Measurements from ENCODE around the gene TRIM10. TPM values are rescaled to one million over a fixed set of nuclear protein-coding genes. Genes with fewer than 3 reads are reported as not detected.
"Not testable (repeated sequence)": the region's sequence is repeated elsewhere in the genome, so short reads cannot be mapped to it uniquely, and the experiment has no call there.

Gene TRIM10
- total RNA-seq, 2 experiments from 2014 or later: 0.36 to 0.38 TPM

DNA sequence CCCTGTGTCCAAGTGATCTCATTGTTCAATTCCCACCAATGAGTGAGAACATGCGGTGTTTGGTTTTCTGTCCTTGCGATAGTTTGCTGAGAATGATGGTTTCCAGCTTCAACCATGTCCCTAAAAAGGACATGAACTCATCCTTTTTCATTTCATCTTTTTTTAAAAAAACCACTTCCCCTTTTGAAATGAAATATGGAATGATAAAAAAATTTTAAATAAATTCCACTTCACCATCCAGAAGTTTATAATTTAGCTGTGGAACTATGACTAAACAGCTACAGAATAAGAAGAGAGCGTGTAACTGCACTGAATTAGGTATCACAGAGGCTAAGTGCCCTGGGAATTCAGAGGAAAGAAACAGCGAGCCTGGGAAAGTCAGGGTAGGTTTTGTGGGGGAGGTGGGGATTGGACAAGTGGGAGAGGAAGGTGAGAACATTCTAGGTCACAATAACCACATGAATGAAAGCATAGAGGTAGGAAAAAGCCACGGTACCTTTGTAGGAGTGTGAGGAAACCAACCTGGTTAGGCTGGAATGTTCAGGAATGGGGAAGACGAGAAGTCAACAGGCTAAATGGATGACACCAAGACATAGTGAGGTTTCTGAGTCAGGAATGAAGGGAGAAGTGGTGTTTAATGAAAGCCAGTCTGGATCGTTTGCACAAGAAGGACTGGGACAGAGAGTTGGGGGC lies 11.0 kb downstream of the TRIM10 start:
- no peak overlapping the region for H3K27ac Mint-ChIP-seq
- H3K27me3 Mint-ChIP-seq: peaks cover 29% of the 10 kb centered on the region
- no peak for DNase-seq
- no peaks in the 10 kb centered on the region for H3K9me3 Mint-ChIP-seq
- H3K36me3 Mint-ChIP-seq: no peaks in the 10 kb centered on the region
- H3K4me3 Mint-ChIP-seq: no peak overlapping the region
- peaks cover 4% of the 10 kb centered on the region for H3K4me1 Mint-ChIP-seq (ENCODE audit: low read depth)
- CTCF ChIA-PET: interaction anchor here (11.3 kb wide), 1 partner anchor 19 kb away, joined by 65 read pairs; no protein-coding TSS in a partner anchor
- POLR2A ChIA-PET: no interaction called here
- intact Hi-C loops (cut with micrococcal nuclease): no loop called here

DNA sequence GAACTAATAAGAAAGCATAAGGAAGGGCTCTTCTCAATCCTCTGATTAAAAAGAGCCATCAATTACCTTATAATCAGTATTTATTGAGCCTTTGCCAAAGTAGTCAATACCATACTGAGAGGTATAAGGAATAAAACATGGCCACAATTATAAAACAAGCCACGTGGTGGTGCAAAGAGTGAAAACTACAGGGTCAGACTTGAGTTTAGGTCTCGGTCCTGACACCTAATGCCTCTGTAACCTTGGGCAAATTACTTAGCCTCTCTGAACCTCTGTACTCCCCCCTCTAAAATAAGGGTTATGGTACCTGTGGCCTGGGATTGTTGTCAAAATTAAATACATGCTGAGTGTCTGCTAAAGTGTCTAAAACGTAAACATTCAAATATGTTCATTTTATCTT lies 11.8 kb downstream of the TRIM10 start:
- Mint-ChIP-seq H3K27me3 (peaks cover 31% of the 10 kb centered on the region), H3K36me3 (no peaks in the 10 kb centered on the region), H3K4me1 (ENCODE audit: low read depth) (peaks cover 4% of the 10 kb centered on the region), H3K9me3 (no peaks in the 10 kb centered on the region), H3K27ac (no peak overlapping the region), H3K4me3 (no peak overlapping the region)
- intact Hi-C loops (cut with micrococcal nuclease): no loop called here
- ChIA-PET POLR2A (no interaction called here), CTCF (interaction anchor here (11.3 kb wide), 1 partner anchor 18 kb away, joined by 65 read pairs; no protein-coding TSS in a partner anchor)
- no peak for DNase-seq

- Mint-ChIP-seq H3K27ac (no peak overlapping the region), H3K4me1 (ENCODE audit: low read depth) (peaks cover 4% of the 10 kb centered on the region), H3K27me3 (peaks cover 37% of the 10 kb centered on the region), H3K9me3 (no peaks in the 10 kb centered on the region), H3K36me3 (no peaks in the 10 kb centered on the region), H3K4me3 (no peak overlapping the region)
- intact Hi-C loops (cut with micrococcal nuclease): no loop called here
- DNase-seq: no peak
- POLR2A ChIA-PET: no interaction called here
- CTCF ChIA-PET: interaction anchor here (11.3 kb wide), 1 partner anchor 16 kb away, joined by 65 read pairs; no protein-coding TSS in a partner anchor
Measured at GRCh38 chr6:30147096-30147495, 13.9 kb downstream of the TRIM10 start.

DNA sequence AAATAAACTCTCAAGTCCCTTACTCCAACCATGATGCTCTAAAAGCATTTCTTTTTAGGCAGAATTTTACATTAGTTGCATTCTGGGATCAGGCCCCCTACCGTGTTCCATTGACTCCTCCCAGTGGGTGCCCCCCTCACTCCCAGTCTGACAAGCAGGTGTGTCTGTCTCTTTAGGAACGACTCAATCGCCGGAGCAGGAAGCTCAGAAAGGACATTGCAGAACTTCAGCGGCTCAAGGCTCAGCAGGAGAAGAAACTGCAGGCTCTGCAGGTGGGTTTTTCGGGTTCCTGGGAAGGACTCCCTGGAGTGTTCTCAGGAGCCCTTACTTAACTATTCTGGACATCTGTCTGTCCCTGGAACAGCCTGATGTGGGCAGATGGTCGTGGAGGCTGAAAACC lies 15.2 kb downstream of the TRIM10 start:
- H3K27me3 Mint-ChIP-seq: peaks cover 46% of the 10 kb centered on the region
- CTCF ChIA-PET: interaction anchor here (11.3 kb wide), 1 partner anchor 15 kb away, joined by 65 read pairs; no protein-coding TSS in a partner anchor
- H3K4me3 Mint-ChIP-seq: no peak overlapping the region
- H3K9me3 Mint-ChIP-seq: no peaks in the 10 kb centered on the region
- H3K27ac Mint-ChIP-seq: no peak overlapping the region
- DNase-seq: no peak
- no peaks in the 10 kb centered on the region for H3K36me3 Mint-ChIP-seq
- intact Hi-C loops (cut with micrococcal nuclease): no loop called here
- POLR2A ChIA-PET: no interaction called here
- H3K4me1 Mint-ChIP-seq (ENCODE audit: low read depth): no peaks in the 10 kb centered on the region

- ChIA-PET POLR2A (interaction anchor here (0.6 kb wide), 1 partner anchor 28 kb away, joined by 3 read pairs; no protein-coding TSS in a partner anchor), CTCF (interaction anchor here (0.7 to 11.3 kb wide), 3 partner anchors 13 to 491 kb away, joined by 3 to 65 read pairs (median 9); no protein-coding TSS in a partner anchor)
- no peak for DNase-seq
- Mint-ChIP-seq H3K27ac (no peak overlapping the region), H3K9me3 (no peaks in the 10 kb centered on the region), H3K4me3 (no peak overlapping the region), H3K27me3 (peaks cover 45% of the 10 kb centered on the region), H3K36me3 (no peaks in the 10 kb centered on the region), H3K4me1 (ENCODE audit: low read depth) (no peaks in the 10 kb centered on the region)
- intact Hi-C loops (cut with micrococcal nuclease): no loop called here
Measured at GRCh38 chr6:30144811-30145210, 16.2 kb downstream of the TRIM10 start.

DNA sequence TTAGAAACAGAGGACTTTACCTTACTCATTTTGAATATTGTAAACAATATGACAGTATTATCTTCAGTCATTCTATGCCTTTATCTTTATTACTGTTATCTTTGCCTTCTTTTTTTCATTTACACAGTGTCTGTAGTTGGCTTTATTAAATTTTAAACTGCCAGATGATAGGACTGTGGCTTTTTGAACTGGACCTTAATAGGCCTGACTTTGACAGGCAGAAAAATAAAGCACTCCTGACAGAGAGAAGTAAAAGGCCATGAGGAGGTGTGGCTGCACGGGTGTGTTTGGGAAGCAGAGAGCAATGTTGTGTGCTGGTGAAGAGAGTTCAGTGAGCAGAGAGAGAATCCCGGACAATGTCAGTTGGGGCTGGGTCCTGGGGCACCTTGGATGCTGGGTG lies 17.2 kb downstream of the TRIM10 start:
- Mint-ChIP-seq H3K27me3 (peaks cover 48% of the 10 kb centered on the region), H3K36me3 (no peaks in the 10 kb centered on the region), H3K9me3 (no peaks in the 10 kb centered on the region), H3K4me3 (no peak overlapping the region), H3K4me1 (ENCODE audit: low read depth) (no peaks in the 10 kb centered on the region), H3K27ac (no peak overlapping the region)
- DNase-seq: no peak
- ChIA-PET CTCF (interaction anchor here (0.8 to 3.5 kb wide), 3 partner anchors 12 to 42 kb away, joined by 5 to 13 read pairs (median 9); no protein-coding TSS in a partner anchor), POLR2A (interaction anchor here (0.5 kb wide), 1 partner anchor 11 kb away, joined by 3 read pairs; no protein-coding TSS in a partner anchor)
- intact Hi-C loops (cut with micrococcal nuclease): no loop called here

- ChIA-PET CTCF (interaction anchor here (3.5 kb wide), 1 partner anchor 12 kb away, joined by 13 read pairs; no protein-coding TSS in a partner anchor), POLR2A (no interaction called here)
- Mint-ChIP-seq H3K36me3 (no peaks in the 10 kb centered on the region), H3K4me3 (no peak overlapping the region), H3K9me3 (no peaks in the 10 kb centered on the region), H3K4me1 (ENCODE audit: low read depth) (no peaks in the 10 kb centered on the region), H3K27me3 (peaks cover 50% of the 10 kb centered on the region), H3K27ac (no peak overlapping the region)
- intact Hi-C loops (cut with micrococcal nuclease): no loop called here
- DNase-seq: no peak
Measured at GRCh38 chr6:30142665-30143064, 18.3 kb downstream of the TRIM10 start.

GRCh38 chr6:30140240-30140639 lies 20.8 kb downstream of the TRIM10 start:
- POLR2A ChIA-PET; H3K4me1 Mint-ChIP-seq (ENCODE audit: low read depth); DNase-seq; H3K9me3 Mint-ChIP-seq; H3K4me3 Mint-ChIP-seq; H3K36me3 Mint-ChIP-seq; intact Hi-C loops (cut with micrococcal nuclease); H3K27ac Mint-ChIP-seq: not testable (repeated sequence)
- H3K27me3 Mint-ChIP-seq: peaks cover 46% of the 10 kb centered on the region
- CTCF ChIA-PET: interaction anchor here (1.0 to 3.5 kb wide), 2 partner anchors 8 to 9 kb away, joined by 3 to 13 read pairs; no protein-coding TSS in a partner anchor

DNA sequence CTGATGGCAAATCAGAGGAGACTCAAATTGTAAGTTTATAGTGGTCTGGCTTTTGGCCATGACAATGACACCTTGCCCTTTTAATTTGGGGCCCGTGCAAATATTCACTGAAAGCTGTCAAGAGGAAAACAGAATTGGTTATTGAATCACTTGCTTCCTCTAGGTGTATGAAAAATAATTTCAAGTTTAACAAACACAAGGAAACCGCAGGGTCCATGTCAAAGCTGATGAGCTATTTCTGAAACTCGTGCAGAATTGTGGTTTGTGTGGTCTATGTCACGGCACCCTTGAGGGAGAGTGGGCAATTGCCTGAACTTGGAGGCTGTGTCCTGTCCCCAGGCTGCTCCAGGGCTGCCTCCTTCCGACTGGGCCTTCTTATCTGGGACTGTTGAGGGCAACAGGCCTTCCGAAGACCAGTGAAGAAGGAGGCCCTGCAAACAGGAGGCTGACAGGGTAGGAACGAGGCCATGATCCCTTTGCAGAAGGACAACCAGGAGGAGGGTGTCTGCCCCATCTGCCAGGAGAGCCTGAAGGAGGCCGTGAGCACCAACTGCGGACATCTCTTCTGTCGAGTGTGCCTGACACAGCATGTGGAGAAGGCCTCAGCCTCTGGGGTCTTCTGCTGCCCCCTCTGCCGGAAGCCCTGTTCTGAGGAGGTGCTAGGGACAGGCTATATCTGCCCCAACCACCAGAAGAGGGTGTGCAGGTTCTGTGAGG lies 24.3 kb downstream of the TRIM10 start:
- Mint-ChIP-seq H3K36me3 (no peaks in the 10 kb centered on the region), H3K27me3 (peaks cover 42% of the 10 kb centered on the region), H3K9me3 (no peaks in the 10 kb centered on the region), H3K4me3 (no peak overlapping the region), H3K4me1 (ENCODE audit: low read depth) (peaks cover 8% of the 10 kb centered on the region), H3K27ac (no peak overlapping the region)
- CTCF ChIA-PET: interaction anchor here (15.9 kb wide), 1 partner anchor 30 kb away, joined by 491 read pairs; the partner anchor contains the start of gene TRIM31
- intact Hi-C loops (cut with micrococcal nuclease): no loop called here
- DNase-seq: peak; percentile 42
- POLR2A ChIA-PET: no interaction called here

DNA sequence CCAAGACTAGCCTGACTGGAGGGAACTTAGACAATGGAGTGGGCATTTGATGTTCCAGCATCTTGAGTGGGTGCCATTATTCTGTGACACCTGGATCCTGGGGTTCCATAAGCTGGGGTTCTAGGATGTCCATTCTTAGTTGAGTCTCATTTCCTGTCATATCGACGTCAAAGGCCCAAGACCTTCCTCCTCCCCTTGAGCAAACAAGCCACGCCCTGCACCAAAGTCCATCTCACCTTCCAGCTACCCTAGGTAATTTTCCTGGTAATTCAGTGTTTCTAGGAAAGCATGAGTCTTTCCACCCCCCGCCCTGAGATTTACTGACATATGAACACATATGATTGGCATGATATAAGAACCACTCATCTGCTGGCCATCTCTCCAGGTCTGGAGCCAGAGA lies 25.3 kb downstream of the TRIM10 start, which contains the start of gene TRIM40:
Gene TRIM40, plus strand, starts transcription at position 384 of the 400 bp plus-strand sequence. CDS start 897 bp downstream, outside the sequence.
- peaks cover 43% of the 10 kb centered on the region for H3K27me3 Mint-ChIP-seq

DNA sequence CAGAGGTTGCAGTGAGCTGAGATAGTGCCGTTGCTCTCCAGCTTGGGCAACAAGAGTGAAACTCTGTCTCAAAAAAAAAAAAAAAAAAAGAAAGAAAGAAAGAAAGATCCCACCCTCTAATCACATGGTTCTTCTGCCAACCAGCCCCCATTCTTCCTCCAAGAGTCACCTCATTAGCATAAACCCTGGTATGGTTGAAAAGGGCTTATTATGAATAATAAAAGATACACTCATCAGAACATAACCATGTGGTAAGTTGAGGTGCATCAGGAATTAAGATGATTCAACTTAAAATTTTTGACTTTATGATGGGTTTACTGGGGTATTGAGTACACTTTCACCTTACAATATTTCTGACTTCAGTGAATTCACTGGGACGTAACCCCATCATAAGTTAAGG lies 25.9 kb downstream of the TRIM10 start:
- Mint-ChIP-seq H3K4me3 (no peak overlapping the region), H3K36me3 (no peaks in the 10 kb centered on the region), H3K27ac (no peak overlapping the region), H3K27me3 (peaks cover 45% of the 10 kb centered on the region), H3K4me1 (ENCODE audit: low read depth) (peaks cover 19% of the 10 kb centered on the region), H3K9me3 (no peaks in the 10 kb centered on the region)
- intact Hi-C loops (cut with micrococcal nuclease): no loop called here
- CTCF ChIA-PET: interaction anchor here (0.6 to 15.9 kb wide), 2 partner anchors 28 to 301 kb away, joined by 3 to 491 read pairs; partner anchors contain the start of gene TRIM31
- POLR2A ChIA-PET: no interaction called here
- DNase-seq: no peak

More for the DNA sequence above, 25.3 kb downstream of the TRIM10 start, which contains the start of gene TRIM40:
- peaks cover 13% of the 10 kb centered on the region for H3K4me1 Mint-ChIP-seq (ENCODE audit: low read depth)
- no peak within 1 kb of the TSS for H3K27ac Mint-ChIP-seq
- H3K4me3 Mint-ChIP-seq: no peak within 1 kb of the TSS
- H3K9me3 Mint-ChIP-seq: no peaks in the 10 kb centered on the region
- intact Hi-C loops (cut with micrococcal nuclease): no loop called here
- ChIA-PET CTCF (interaction anchor here (0.6 to 15.9 kb wide), 2 partner anchors 29 to 301 kb away, joined by 3 to 491 read pairs; partner anchors contain the start of gene TRIM31), POLR2A (no interaction called here)
- no peak for DNase-seq
- no peaks in the 10 kb centered on the region for H3K36me3 Mint-ChIP-seq
